ENCODE measurements around the gene POM121C. TPM values are rescaled to one million over a fixed set of nuclear protein-coding genes. Genes with fewer than 3 reads are reported as not detected.
"Not testable (repeated sequence)": the region's sequence is repeated elsewhere in the genome, so short reads cannot be mapped to it uniquely, and the experiment has no call there.

POM121C gene
- total RNA-seq, 6 experiments from 2014 or later: 44.8 to 49.5 (median 45.9) TPM

GRCh38 chr7:75439000-75439399 lies 47.1 kb downstream of the POM121C start:
- not testable (repeated sequence) for DNase-seq; H3K9me3 Mint-ChIP-seq; H3K27me3 Mint-ChIP-seq (ENCODE audit: insufficient read depth); H3K4me3 Mint-ChIP-seq; H3K4me1 Mint-ChIP-seq (ENCODE audit: low read depth); H3K27ac Mint-ChIP-seq
- H3K36me3 Mint-ChIP-seq (ENCODE audit: low read depth): peaks cover 40% of the 10 kb centered on the region
- TF ChIP-seq CTCF (IDR thresholded peaks at IDR 0.05): peak; percentile 24

GRCh38 chr7:75423481-75423880 lies 62.6 kb downstream of the POM121C start:
- not testable (repeated sequence) for H3K27ac Mint-ChIP-seq; H3K4me3 Mint-ChIP-seq; H3K9me3 Mint-ChIP-seq; H3K27me3 Mint-ChIP-seq (ENCODE audit: insufficient read depth); H3K4me1 Mint-ChIP-seq (ENCODE audit: low read depth); H3K36me3 Mint-ChIP-seq (ENCODE audit: low read depth); DNase-seq

GRCh38 chr7:75421798-75422710 lies 64.0 kb downstream of the POM121C start:
- not testable (repeated sequence) for H3K27ac Mint-ChIP-seq; H3K27me3 Mint-ChIP-seq (ENCODE audit: insufficient read depth); H3K36me3 Mint-ChIP-seq (ENCODE audit: low read depth); DNase-seq; H3K4me3 Mint-ChIP-seq; H3K4me1 Mint-ChIP-seq (ENCODE audit: low read depth); H3K9me3 Mint-ChIP-seq

- H3K9me3 Mint-ChIP-seq; H3K27me3 Mint-ChIP-seq (ENCODE audit: insufficient read depth); DNase-seq; H3K4me3 Mint-ChIP-seq; H3K4me1 Mint-ChIP-seq (ENCODE audit: low read depth); H3K36me3 Mint-ChIP-seq (ENCODE audit: low read depth): not testable (repeated sequence)
- peak overlapping the region; percentile 42 for H3K27ac Mint-ChIP-seq
These were observed 65.9 kb downstream of the POM121C start for GRCh38 chr7:75420152-75420551.

- H3K4me3 Mint-ChIP-seq; H3K9me3 Mint-ChIP-seq; H3K27ac Mint-ChIP-seq; H3K36me3 Mint-ChIP-seq (ENCODE audit: low read depth); DNase-seq; H3K27me3 Mint-ChIP-seq (ENCODE audit: insufficient read depth): not testable (repeated sequence)
- H3K4me1 Mint-ChIP-seq (ENCODE audit: low read depth): peaks cover 11% of the 10 kb centered on the region
These were observed 66.4 kb downstream of the POM121C start for GRCh38 chr7:75419693-75420092.

GRCh38 chr7:75419210-75419609 lies 66.9 kb downstream of the POM121C start:
- H3K9me3 Mint-ChIP-seq; H3K4me3 Mint-ChIP-seq; H3K27ac Mint-ChIP-seq; DNase-seq; H3K36me3 Mint-ChIP-seq (ENCODE audit: low read depth); H3K27me3 Mint-ChIP-seq (ENCODE audit: insufficient read depth): not testable (repeated sequence)
- peaks cover 12% of the 10 kb centered on the region for H3K4me1 Mint-ChIP-seq (ENCODE audit: low read depth)

- not testable (repeated sequence) for DNase-seq; H3K27ac Mint-ChIP-seq; H3K27me3 Mint-ChIP-seq (ENCODE audit: insufficient read depth); H3K36me3 Mint-ChIP-seq (ENCODE audit: low read depth); H3K9me3 Mint-ChIP-seq; H3K4me3 Mint-ChIP-seq
- H3K4me1 Mint-ChIP-seq (ENCODE audit: low read depth): peaks cover 12% of the 10 kb centered on the region
These were observed 67.7 kb downstream of the POM121C start for GRCh38 chr7:75418292-75418858.

- not testable (repeated sequence) for H3K36me3 Mint-ChIP-seq (ENCODE audit: low read depth); H3K4me3 Mint-ChIP-seq; H3K27ac Mint-ChIP-seq; H3K9me3 Mint-ChIP-seq; DNase-seq; H3K27me3 Mint-ChIP-seq (ENCODE audit: insufficient read depth)
- H3K4me1 Mint-ChIP-seq (ENCODE audit: low read depth): peaks cover 12% of the 10 kb centered on the region
These were observed 69.3 kb downstream of the POM121C start for GRCh38 chr7:75416787-75417186.

- not testable (repeated sequence) for H3K36me3 Mint-ChIP-seq (ENCODE audit: low read depth); DNase-seq; H3K27me3 Mint-ChIP-seq (ENCODE audit: insufficient read depth); H3K4me3 Mint-ChIP-seq; H3K9me3 Mint-ChIP-seq
- Mint-ChIP-seq H3K4me1 (ENCODE audit: low read depth) (peaks cover 12% of the 10 kb centered on the region), H3K27ac (peak overlapping the region; percentile 73; the same call in 1 of the 2 replicates)
These were observed 70.2 kb downstream of the POM121C start for GRCh38 chr7:75415829-75416373.

GRCh38 chr7:75415428-75415817 lies 70.7 kb downstream of the POM121C start:
- H3K27ac Mint-ChIP-seq: peak overlapping the region; percentile 73
- H3K4me3 Mint-ChIP-seq; H3K36me3 Mint-ChIP-seq (ENCODE audit: low read depth); DNase-seq; H3K27me3 Mint-ChIP-seq (ENCODE audit: insufficient read depth); H3K9me3 Mint-ChIP-seq: not testable (repeated sequence)
- peaks cover 12% of the 10 kb centered on the region for H3K4me1 Mint-ChIP-seq (ENCODE audit: low read depth)

GRCh38 chr7:75414708-75415427 lies 71.2 kb downstream of the POM121C start:
- peak overlapping the region; percentile 73 for H3K27ac Mint-ChIP-seq
- H3K36me3 Mint-ChIP-seq (ENCODE audit: low read depth); H3K9me3 Mint-ChIP-seq; H3K27me3 Mint-ChIP-seq (ENCODE audit: insufficient read depth): not testable (repeated sequence)
- peak; percentile 56 for DNase-seq
- peaks cover 12% of the 10 kb centered on the region for H3K4me1 Mint-ChIP-seq (ENCODE audit: low read depth)
- H3K4me3 Mint-ChIP-seq: peak overlapping the region; percentile 42

- H3K4me3 Mint-ChIP-seq; DNase-seq; H3K27ac Mint-ChIP-seq; H3K9me3 Mint-ChIP-seq; H3K36me3 Mint-ChIP-seq (ENCODE audit: low read depth); H3K27me3 Mint-ChIP-seq (ENCODE audit: insufficient read depth): not testable (repeated sequence)
- peaks cover 12% of the 10 kb centered on the region for H3K4me1 Mint-ChIP-seq (ENCODE audit: low read depth)
These were observed 71.9 kb downstream of the POM121C start for GRCh38 chr7:75414204-75414603.

Measured in HFFc6 (cell line).